AG04450 (cell line): ENCODE measurements around the gene GDPD3. TPM values are rescaled to one million over a fixed set of nuclear protein-coding genes. Genes with fewer than 3 reads are reported as not detected.

Source experiments
- CTCF ChIA-PET: fragments of 300-600, 350-600 bp; formaldehyde crosslinking; extraction: SDS; loops from one replicate; lab custom pipeline; 2022; ENCODE audit warnings: antibody characterized with exemption, inconsistent platforms; lab: Charles Lee
- POLR2A ChIA-PET: fragments of 350-600 bp; formaldehyde crosslinking; extraction: SDS; loops from one replicate; lab custom pipeline; 2021; ENCODE audit warnings: antibody characterized with exemption, inconsistent platforms; lab: Yijun Ruan, JAX
- DNase-seq: peaks from one replicate; pipeline ENCODE4 v3.0.0-alpha.2; 2011; ENCODE audit warnings: low read depth, low spot score
- H3K27ac ChIP-seq: one replicate; pipeline ENCODE4 v1.5.1; 2012; ENCODE audit warnings: low read depth, low read length, control low read depth
- H3K27me3 ChIP-seq: one replicate; pipeline ENCODE4 v1.6.0; 2012; ENCODE audit warnings: low read length; ENCODE audit not compliant: control insufficient read depth, insufficient read depth
- H3K4me3 ChIP-seq: 2 replicates; pipeline ENCODE4 v1.5.1; 2011; ENCODE audit warnings: mild to moderate bottlenecking, low read depth, low read length, control low read depth
- H3K9me3 ChIP-seq: 2 replicates; pipeline ENCODE4 v1.5.1; 2012; ENCODE audit warnings: low read length; ENCODE audit not compliant: control insufficient read depth, insufficient read depth
- CTCF ChIP-seq: IDR thresholded peaks from 2 replicates; pipeline ENCODE4 v1.5.1; 2011; ENCODE audit warnings: low read depth, low read length, control low read depth, inconsistent platforms
- polyA plus RNA-seq: library from polyadenylated mRNA; depleted of rRNA; stranded (reverse); fragments of >200 nt; gene quantifications from 2 replicates; pipeline ENCODE4 v1.2.3, GENCODE V29; 2011

GDPD3 gene
- polyA plus RNA-seq, 1 experiment = 1.9 TPM

- CTCF ChIA-PET = interaction anchor here (1.0 kb wide), 1 partner anchor 10 kb away, joined by 3 read pairs; no protein-coding TSS in a partner anchor
- no peak for DNase-seq
Measured at GRCh38 chr16:30065943-30066760, 47.2 kb downstream of the GDPD3 start.

GRCh38 chr16:30065102-30065942 is 48.0 kb downstream of the GDPD3 start, which contains the start of gene ALDOA:
ALDOA (plus strand) TSS chr16:30065760; CDS start chr16:30066898, 1,138 bp downstream.
- H3K4me3 ChIP-seq = peak within 1 kb of the TSS; percentile 97
- ChIA-PET CTCF (interaction anchor here (0.9 kb wide), 1 partner anchor 10 kb away, joined by 3 read pairs; no protein-coding TSS in a partner anchor), POLR2A (interaction anchor here (0.5 to 2.6 kb wide), 27 partner anchors 9 to 618 kb away, joined by 3 to 26 read pairs (median 4); partner anchors contain the start of genes CORO1A, KCTD13, MAPK3 and PAGR1)
- H3K9me3 ChIP-seq = peaks cover 6% of the 10 kb centered on the region; the same call in 1 of the 2 replicates
- no peaks in the 10 kb centered on the region for H3K27me3 ChIP-seq
- peak; percentile 98 for DNase-seq
- no peak for TF ChIP-seq CTCF
- H3K27ac ChIP-seq = peak within 1 kb of the TSS; percentile 98

More at GRCh38 chr16:30065943-30066760, 47.2 kb downstream of the GDPD3 start:
- Histone ChIP-seq H3K4me3 (peak overlapping the region; percentile 97), H3K27ac (peak overlapping the region; percentile 98), H3K27me3 (no peaks in the 10 kb centered on the region), H3K9me3 (peaks cover 6% of the 10 kb centered on the region; the same call in 1 of the 2 replicates)
- TF ChIP-seq CTCF = no peak
- POLR2A ChIA-PET = interaction anchor here (0.7 to 2.6 kb wide), 24 partner anchors 8 to 617 kb away, joined by 3 to 26 read pairs (median 4); partner anchors contain the start of genes CORO1A, KCTD13, MAPK3 and PAGR1

GRCh38 chr16:30064729-30065101 is 48.6 kb downstream of the GDPD3 start:
- CTCF ChIA-PET = interaction anchor here (0.6 to 0.9 kb wide), 3 partner anchors 10 to 56 kb away, joined by 3 to 4 read pairs (median 3); no protein-coding TSS in a partner anchor
- H3K9me3 ChIP-seq = peaks cover 6% of the 10 kb centered on the region; the same call in 1 of the 2 replicates
- POLR2A ChIA-PET = interaction anchor here (0.6 to 2.6 kb wide), 14 partner anchors 9 to 345 kb away, joined by 3 to 26 read pairs (median 8); partner anchors contain the start of genes MAPK3, PAGR1, PPP4C and TBC1D10B
- TF ChIP-seq CTCF = no peak
- no peaks in the 10 kb centered on the region for H3K27me3 ChIP-seq
- H3K27ac ChIP-seq = peak overlapping the region; percentile 96
- peak overlapping the region; percentile 74 for H3K4me3 ChIP-seq
- no peak for DNase-seq

- Histone ChIP-seq H3K27me3 (no peaks in the 10 kb centered on the region), H3K27ac (peak overlapping the region; percentile 96), H3K9me3 (peaks cover 6% of the 10 kb centered on the region; the same call in 1 of the 2 replicates), H3K4me3 (peak overlapping the region; percentile 74)
- no peak for DNase-seq
- CTCF ChIA-PET = interaction anchor here (0.6 to 1.2 kb wide), 3 partner anchors 9 to 57 kb away, joined by 3 to 4 read pairs (median 4); no protein-coding TSS in a partner anchor
- POLR2A ChIA-PET = interaction anchor here (0.6 to 2.2 kb wide), 2 partner anchors 8 to 208 kb away, joined by 6 to 19 read pairs; no protein-coding TSS in a partner anchor
- 0 out of 2 replicates have a peak, but pooled peaks have one; percentile 15 for TF ChIP-seq CTCF
Measured at GRCh38 chr16:30063893-30064728, 49.2 kb downstream of the GDPD3 start.
